Hypothalamus (tissue), 51 donors: ENCODE data around the gene MUC6.
"Not testable (repeated sequence)": the region's sequence is repeated elsewhere in the genome, so short reads cannot be mapped to it uniquely, and the experiment has no call there.

ENCODE experiments used
- DNase-seq, 51 donors: peaks; one replicate each; lab custom pipeline; 2025; lab: John Stamatoyannopoulos, UW

The MUC6 gene

GRCh38 chr11:1024597-1025409 is 11.7 kb downstream of the MUC6 start:
- DNase-seq, result peak in 1 of 51 donors; percentile 7

GRCh38 chr11:1023811-1024596 is 12.5 kb downstream of the MUC6 start:
- no peak for DNase-seq

- DNase-seq, result no peak
These were observed 13.4 kb downstream of the MUC6 start for GRCh38 chr11:1022908-1023810.

- no peak for DNase-seq
These were observed 14.1 kb downstream of the MUC6 start for GRCh38 chr11:1022411-1022810.

GRCh38 chr11:1020211-1020905 is 16.2 kb downstream of the MUC6 start:
- DNase-seq, result no peak

- DNase-seq, result no peak
These were observed 17.1 kb downstream of the MUC6 start for GRCh38 chr11:1019321-1019910.

GRCh38 chr11:1018091-1018490 is 18.4 kb downstream of the MUC6 start:
- DNase-seq, result no peak

GRCh38 chr11:1017269-1018005 is 19.1 kb downstream of the MUC6 start:
- DNase-seq, result no peak

- DNase-seq, result not testable (repeated sequence)
These were observed 19.9 kb downstream of the MUC6 start for GRCh38 chr11:1016610-1017126.

- DNase-seq, result no peak
These were observed 20.5 kb downstream of the MUC6 start for GRCh38 chr11:1015826-1016545.

GRCh38 chr11:1015064-1015463 is 21.5 kb downstream of the MUC6 start:
- no peak for DNase-seq

- DNase-seq, result no peak
These were observed 22.2 kb downstream of the MUC6 start for GRCh38 chr11:1014276-1014675.

GRCh38 chr11:1013631-1013935 is 22.9 kb downstream of the MUC6 start:
- no peak for DNase-seq

GRCh38 chr11:1012740-1013630 is 23.5 kb downstream of the MUC6 start:
- DNase-seq, result no peak

- DNase-seq, result no peak
These were observed 24.2 kb downstream of the MUC6 start for GRCh38 chr11:1012291-1012690.

- no peak for DNase-seq
These were observed 25.2 kb downstream of the MUC6 start for GRCh38 chr11:1011320-1011698.

GRCh38 chr11:1010551-1011319 is 25.8 kb downstream of the MUC6 start:
- no peak for DNase-seq
